K562 (cell line): ENCODE data around the gene NPEPPS. TPM values are rescaled to one million over a fixed set of nuclear protein-coding genes. Genes with fewer than 3 reads are reported as not detected.
"Not testable (repeated sequence)": the region's sequence is repeated elsewhere in the genome, so short reads cannot be mapped to it uniquely, and the experiment has no call there.

Source experiments
- ATAC-seq: fragments of 200-7000 bp; cut with Tn5 transposase; 3 replicates; pipeline ENCODE4 v1.9.1; 2020; ENCODE audit warnings: moderate library complexity
- BruUV-seq: library from RNA; stranded (reverse); fragments of 400-500 nt; replicated peaks from 2 replicates; lab custom pipeline; 2021; lab: Mats Ljungman, UMichigan
- CTCF ChIA-PET: fragments of 300-600 bp; formaldehyde crosslinking; extraction: SDS; loops from one replicate; lab custom pipeline; 2021; ENCODE audit warnings: low intra/inter-chr PET ratio; lab: Yijun Ruan, JAX
- POLR2A ChIA-PET: fragments of 300-600, 350-650 bp; sonication (Branson Sonifier 250); formaldehyde crosslinking; extraction: SDS; loops from one replicate; lab custom pipeline; 2021; ENCODE audit warnings: antibody characterized with exemption, inconsistent platforms; lab: Yijun Ruan, JAX
- DNase-seq, 4 experiments: peaks; one replicate each; pipeline versions ENCODE4 v3.0.0 to v3.0.0-alpha.2; 2011 to 2018; ENCODE audit warnings: low spot score in 3 of 4, mixed read lengths in 3 of 4; ENCODE audit errors: extremely low read depth in 1 of 4
- FAIRE-seq: peaks from 2 replicates; lab custom pipeline; 2011; peaks lifted over from hg19 to GRCh38; lab: Jason Lieb, UNC
- H2AFZ ChIP-seq: 2 replicates; pipeline ENCODE4 v1.6.0; 2011; ENCODE audit warnings: low read depth, low read length, control low read depth, inconsistent platforms
- H3K27ac ChIP-seq: fragments of 200-600 bp; 3 replicates; pipeline ENCODE4 v1.8.0; 2011; ENCODE audit warnings: low read depth, mild to moderate bottlenecking, control low read depth, inconsistent platforms, low read length, moderate library complexity, mixed read lengths; ENCODE audit errors: extremely low read depth
- H3K27me3 ChIP-seq, 2 experiments: fragments of 300-600 bp in 1 of 2; 2 replicates in 1 of 2; 3 replicates in 1 of 2; pipeline versions ENCODE4 v1.6.0 to v1.8.0; 2011; ENCODE audit warnings: inconsistent platforms in 2 of 2, low read length in 2 of 2, mild to moderate bottlenecking in 1 of 2, mixed read lengths in 1 of 2, moderate library complexity in 1 of 2; ENCODE audit not compliant: control insufficient read depth in 2 of 2, insufficient read depth in 2 of 2
- H3K36me3 ChIP-seq: fragments of 300-600 bp; 3 replicates; pipeline ENCODE4 v1.8.0; 2011; ENCODE audit warnings: mild to moderate bottlenecking, low read length, inconsistent platforms; ENCODE audit not compliant: control insufficient read depth, insufficient read depth
- H3K4me1 ChIP-seq, 2 experiments: fragments of 200-600 bp in 1 of 2; replicated peaks in 1 of 2; 2 replicates in 1 of 2; 3 replicates in 1 of 2; pipeline versions ENCODE4 v1.5.1 to v1.8.0; 2011; ENCODE audit warnings: inconsistent platforms in 2 of 2, low read length in 2 of 2, mild to moderate bottlenecking in 1 of 2, mixed read lengths in 1 of 2, moderate library complexity in 1 of 2; ENCODE audit not compliant: control insufficient read depth in 2 of 2, insufficient read depth in 2 of 2
- H3K4me2 ChIP-seq: 2 replicates; pipeline ENCODE4 v1.6.1; 2011; ENCODE audit warnings: low read length, control low read depth, inconsistent platforms, mixed read lengths; ENCODE audit not compliant: insufficient read depth
- H3K4me3 ChIP-seq: fragments of 200-600 bp; sonication (generic), shearing (Covaris generic); 2 replicates; pipeline ENCODE4 v1.5.1; 2016; ENCODE audit warnings: control low read depth, inconsistent platforms
- H3K79me2 ChIP-seq: fragments of 200-600 bp; 3 replicates; pipeline ENCODE4 v1.8.0; 2011; ENCODE audit warnings: low read length, inconsistent platforms; ENCODE audit not compliant: control insufficient read depth, insufficient read depth
- H3K9ac ChIP-seq, 2 experiments: 2 replicates each; pipeline versions ENCODE4 v1.6.0 to v1.6.1; 2011; ENCODE audit warnings: low read depth in 2 of 2, low read length in 2 of 2, control low read depth in 1 of 2, inconsistent platforms in 1 of 2, mild to moderate bottlenecking in 1 of 2, mixed read lengths in 1 of 2; ENCODE audit not compliant: insufficient read depth in 1 of 2
- H3K9me1 ChIP-seq: one replicate; pipeline ENCODE4 v1.6.0; 2011; ENCODE audit warnings: inconsistent platforms, mild to moderate bottlenecking, low read length, moderate library complexity; ENCODE audit not compliant: control insufficient read depth, insufficient read depth
- H3K9me3 ChIP-seq: replicated peaks from 2 replicates; pipeline ENCODE4 v1.5.1; 2011; ENCODE audit warnings: low read depth, low read length, inconsistent platforms; ENCODE audit not compliant: control insufficient read depth, insufficient read depth
- H4K20me1 ChIP-seq: replicated peaks from 2 replicates; pipeline ENCODE4 v1.6.1; 2011; ENCODE audit warnings: low read length, inconsistent platforms, mixed read lengths; ENCODE audit not compliant: control insufficient read depth, insufficient read depth
- WGBS: fragments of 100-300 bp; shearing (Covaris generic); methylation state at CpG from one replicate; pipeline ENCODE4 v1.1.6; 2016; ENCODE audit warnings: low coverage, mixed read lengths; ENCODE audit not compliant: insufficient coverage; ENCODE audit errors: missing lambda C conversion rate; 5-methylcytosine and 5-hydroxymethylcytosine counted together
- in situ Hi-C: fragments of 300-500 bp; cut with MboI; formaldehyde crosslinking; loops from 4 replicates; pipeline ENCODE4 v1.15.0; 2018; ENCODE audit warnings: inconsistent platforms, mixed read lengths
- intact Hi-C: fragments of 100-400 bp; cut with micrococcal nuclease; formaldehyde crosslinking; loops from 2 replicates; pipeline ENCODE4 v1.14.2; 2022
- polyA plus RNA-seq, 8 experiments: library from polyadenylated mRNA; depleted of rRNA in 4 of 8; stranded (reverse) in 5 of 8; unstranded in 3 of 8; fragments of >200 nt; fragmentation: Nextera tagmentation in 2 of 8; fragmentation: Illumina TruSeq in 1 of 8; extraction: Ambion mirVana in 2 of 8; extraction: Trizol in 1 of 8; gene quantifications; 2 replicates each; pipeline versions ENCODE4 v1.2.1 to v1.2.3, GENCODE V29; 2011 to 2014; ENCODE audit warnings: inconsistent platforms in 1 of 8, missing spikeins in 1 of 8
- total RNA-seq, 7 experiments: library from RNA; depleted of rRNA in 6 of 7; stranded (reverse); fragments of >200 nt in 6 of 7; fragmentation: Illumina TruSeq in 2 of 7; extraction: Trizol in 2 of 7; gene quantifications; 2 replicates each; pipeline versions ENCODE4 v1.2.1 to v1.2.3, GENCODE V29; 2011 to 2021; ENCODE audit warnings: low replicate concordance in 1 of 7

NPEPPS gene
- total and polyA plus RNA-seq, 9 of the 15 experiments (the other 6 are each of a cell fraction or from before 2014, with no cell fraction given): 21.4 to 108 (median 46.0) TPM

- 77% methylated on average over 4 of the region's 5 CpGs for WGBS
- H3K4me1 ChIP-seq, H3K27me3 ChIP-seq, FAIRE-seq, H4K20me1 ChIP-seq, CTCF ChIA-PET, H3K9me3 ChIP-seq, POLR2A ChIA-PET, in situ Hi-C loops, BruUV-seq, DNase-seq, H3K4me3 ChIP-seq, ATAC-seq, H3K27ac ChIP-seq, intact Hi-C loops, H3K79me2 ChIP-seq, H3K9me1 ChIP-seq, H3K4me2 ChIP-seq, H2AFZ ChIP-seq, H3K9ac ChIP-seq: not testable (repeated sequence)
- peaks cover 10% of the 10 kb centered on the region; the same call in 1 of the 3 replicates for H3K36me3 ChIP-seq
Measured at GRCh38 chr17:47586378-47587055, 55.6 kb downstream of the NPEPPS start.

- H3K4me3 ChIP-seq, H3K79me2 ChIP-seq, H3K27ac ChIP-seq, in situ Hi-C loops, intact Hi-C loops, CTCF ChIA-PET, H2AFZ ChIP-seq, POLR2A ChIA-PET, H3K4me2 ChIP-seq, FAIRE-seq, BruUV-seq, DNase-seq, H3K27me3 ChIP-seq, H3K4me1 ChIP-seq, H4K20me1 ChIP-seq, H3K9me3 ChIP-seq, H3K9me1 ChIP-seq, H3K9ac ChIP-seq, ATAC-seq: not testable (repeated sequence)
- H3K36me3 ChIP-seq: peaks cover 48% of the 10 kb centered on the region; the same call in 2 of the 3 replicates
Measured at GRCh38 chr17:47593522-47593921, 62.6 kb downstream of the NPEPPS start.
